ENCODE measurements around the gene MCM6. TPM values are rescaled to one million over a fixed set of nuclear protein-coding genes. Genes with fewer than 3 reads are reported as not detected.

MCM6 gene
- total RNA-seq, 4 donors from 2014 or later: 4.2 to 6.3 (median 4.8) TPM

- H3K36me3 ChIP-seq: peaks cover 0 to 17% of the 10 kb centered on the region in 2 donors
- peaks cover 8 to 17% of the 10 kb centered on the region in 2 donors for H3K4me1 ChIP-seq
- DNase-seq: no peak
- in situ Hi-C loops (cut with MboI; ENCODE audit: low sequenced_read_pairs in 4 of 4): no loop called here
- H3K9me3 ChIP-seq: no peaks in the 10 kb centered on the region
- peak overlapping the region in 1 of 4 donors; percentile 39 for H3K27ac ChIP-seq
- intact Hi-C loops (cut with DNase I; ENCODE audit: low total_unique reads): no loop called here
- no peak for ATAC-seq
- H3K27me3 ChIP-seq: no peaks in the 10 kb centered on the region
- H3K4me3 ChIP-seq: no peak overlapping the region
- TF ChIP-seq CTCF (IDR thresholded peaks at IDR 0.05 in 4 of 5, conservative IDR thresholded peaks at IDR 0.05 in 1 of 5): no peak
Observed at GRCh38 chr2:135840601-135841000, 35.6 kb downstream of the MCM6 start.

GRCh38 chr2:135839713-135840112 is 36.5 kb downstream of the MCM6 start:
- no peak overlapping the region for H3K4me3 ChIP-seq
- H3K9me3 ChIP-seq: no peaks in the 10 kb centered on the region
- in situ Hi-C loops (cut with MboI; ENCODE audit: low sequenced_read_pairs in 4 of 4) (no loop called here), intact Hi-C loops (cut with DNase I; ENCODE audit: low total_unique reads) (no loop called here)
- ATAC-seq (peak in 1 of 2 donors; percentile 23), DNase-seq (no peak)
- TF ChIP-seq CTCF (IDR thresholded peaks at IDR 0.05 in 4 of 5, conservative IDR thresholded peaks at IDR 0.05 in 1 of 5): no peak
- TF ChIP-seq POLR2A (IDR thresholded peaks at IDR 0.05): no peak
- H3K4me1 ChIP-seq: peaks cover 8 to 17% of the 10 kb centered on the region in 2 donors
- no peaks in the 10 kb centered on the region for H3K27me3 ChIP-seq
- H3K36me3 ChIP-seq: peaks cover 0 to 8% of the 10 kb centered on the region in 2 donors
- H3K27ac ChIP-seq: no peak overlapping the region

- H3K4me3 ChIP-seq: no peak overlapping the region
- ATAC-seq (no peak), DNase-seq (no peak)
- peaks cover 8 to 17% of the 10 kb centered on the region in 2 donors for H3K4me1 ChIP-seq
- TF ChIP-seq CTCF (IDR thresholded peaks at IDR 0.05 in 4 of 5, conservative IDR thresholded peaks at IDR 0.05 in 1 of 5): no peak
- TF ChIP-seq POLR2A (IDR thresholded peaks at IDR 0.05): no peak
- no peak overlapping the region for H3K27ac ChIP-seq
- no peaks in the 10 kb centered on the region for H3K36me3 ChIP-seq
- no peaks in the 10 kb centered on the region for H3K27me3 ChIP-seq
- in situ Hi-C loops (cut with MboI; ENCODE audit: low sequenced_read_pairs in 4 of 4): no loop called here
- H3K9me3 ChIP-seq: no peaks in the 10 kb centered on the region
- intact Hi-C loops (cut with DNase I; ENCODE audit: low total_unique reads): no loop called here
Observed at GRCh38 chr2:135838502-135838901, 37.7 kb downstream of the MCM6 start.

- H3K9me3 ChIP-seq: no peaks in the 10 kb centered on the region
- no peak within 1 kb of the TSS for H3K4me3 ChIP-seq
- no peak within 1 kb of the TSS for H3K27ac ChIP-seq
- in situ Hi-C loops (cut with MboI; ENCODE audit: low sequenced_read_pairs in 4 of 4) (no loop called here), intact Hi-C loops (cut with DNase I; ENCODE audit: low total_unique reads) (no loop called here)
- no peaks in the 10 kb centered on the region for H3K36me3 ChIP-seq
- H3K27me3 ChIP-seq: no peaks in the 10 kb centered on the region
- DNase-seq: no peak
- H3K4me1 ChIP-seq: peaks cover 8 to 17% of the 10 kb centered on the region in 2 donors
- TF ChIP-seq CTCF (IDR thresholded peaks at IDR 0.05 in 4 of 5, conservative IDR thresholded peaks at IDR 0.05 in 1 of 5) (no peak), POLR2A (IDR thresholded peaks at IDR 0.05) (no peak)
- ATAC-seq: no peak
Observed at GRCh38 chr2:135836596-135837270, 39.5 kb downstream of the MCM6 start, which contains the start of gene LCT. TSS of gene LCT (minus strand) at chr2:135837184. CDS start at chr2:135837169, 15 bp downstream.

Measured in gastrocnemius medialis (tissue), 4 donors.